HG03575 (cell line): ENCODE measurements around the gene RBCK1.

ENCODE experiments used
- ATAC-seq: cut with Tn5 transposase; IDR thresholded peaks from one replicate; pipeline ENCODE4 v1.9.1; 2021; ENCODE audit not compliant: unreplicated experiment, insufficient number of reproducible peaks, low FRiP score; ENCODE audit errors: extremely low read depth

RBCK1 gene

GRCh38 chr20:431012-431904 is 23.2 kb downstream of the RBCK1 start:
- no peak for ATAC-seq

GRCh38 chr20:432208-432607 is 24.1 kb downstream of the RBCK1 start:
- ATAC-seq, result no peak

- ATAC-seq, result no peak
Measured at GRCh38 chr20:432677-433299, 24.7 kb downstream of the RBCK1 start.

GRCh38 chr20:433300-433975 is 25.3 kb downstream of the RBCK1 start:
- ATAC-seq, result peak; percentile 69

GRCh38 chr20:434221-434620 is 26.1 kb downstream of the RBCK1 start:
- ATAC-seq, result no peak

GRCh38 chr20:434661-435419 is 26.7 kb downstream of the RBCK1 start:
- ATAC-seq, result no peak

- ATAC-seq, result no peak
Measured at GRCh38 chr20:435558-435957, 27.5 kb downstream of the RBCK1 start.

GRCh38 chr20:436476-436875 is 28.4 kb downstream of the RBCK1 start:
- ATAC-seq, result no peak

- no peak for ATAC-seq
Measured at GRCh38 chr20:437787-438486, 29.8 kb downstream of the RBCK1 start.

GRCh38 chr20:438571-439469 is 30.7 kb downstream of the RBCK1 start:
- no peak for ATAC-seq

- ATAC-seq, result no peak
Measured at GRCh38 chr20:440148-440547, 32.0 kb downstream of the RBCK1 start.

GRCh38 chr20:440636-441035 is 32.5 kb downstream of the RBCK1 start:
- ATAC-seq, result no peak

GRCh38 chr20:443223-443775 is 35.2 kb downstream of the RBCK1 start:
- ATAC-seq, result no peak

GRCh38 chr20:444117-444516 is 36.0 kb downstream of the RBCK1 start:
- ATAC-seq, result no peak

- ATAC-seq, result no peak
Measured at GRCh38 chr20:444862-445426, 36.8 kb downstream of the RBCK1 start.

GRCh38 chr20:445514-446336 is 37.6 kb downstream of the RBCK1 start:
- ATAC-seq, result no peak
